ENCODE results near the gene SYVN1.

The SYVN1 gene

GRCh38 chr11:65111744-65112545 lies 22.4 kb downstream of the SYVN1 start, which contains the start of gene TM7SF2:
Gene TM7SF2 (plus strand): TSS chr11:65111872. CDS start chr11:65112016, 144 bp downstream.
- no peak for FAIRE-seq

GRCh38 chr11:65111159-65111743 lies 23.1 kb downstream of the SYVN1 start:
- FAIRE-seq, result no peak

GRCh38 chr11:65110354-65110861 lies 23.9 kb downstream of the SYVN1 start:
- FAIRE-seq, result no peak

- FAIRE-seq, result no peak
Observed at GRCh38 chr11:65109231-65110198, 24.8 kb downstream of the SYVN1 start.

GRCh38 chr11:65108469-65109123 lies 25.7 kb downstream of the SYVN1 start:
- FAIRE-seq, result no peak

- no peak for FAIRE-seq
Observed at GRCh38 chr11:65107751-65108468, 26.4 kb downstream of the SYVN1 start.

GRCh38 chr11:65107078-65107477 lies 27.2 kb downstream of the SYVN1 start:
- no peak for FAIRE-seq

GRCh38 chr11:65104628-65105027 lies 29.7 kb downstream of the SYVN1 start:
- no peak for FAIRE-seq

GRCh38 chr11:65103476-65103875 lies 30.8 kb downstream of the SYVN1 start:
- FAIRE-seq, result no peak

GRCh38 chr11:65102142-65103095 lies 31.9 kb downstream of the SYVN1 start:
- FAIRE-seq, result no peak

- FAIRE-seq, result no peak
Observed at GRCh38 chr11:65100674-65101350, 33.5 kb downstream of the SYVN1 start.

- FAIRE-seq, result no peak
Observed at GRCh38 chr11:65096926-65097325, 37.4 kb downstream of the SYVN1 start.

- FAIRE-seq, result no peak
Observed at GRCh38 chr11:65095974-65096806, 38.1 kb downstream of the SYVN1 start, which contains the start of gene VPS51. Gene VPS51 (plus strand): TSS chr11:65096214. CDS start chr11:65096251, 37 bp downstream.

- FAIRE-seq, result no peak
Observed at GRCh38 chr11:65095427-65095826, 38.9 kb downstream of the SYVN1 start.

- FAIRE-seq, result no peak
Observed at GRCh38 chr11:65090628-65091027, 43.7 kb downstream of the SYVN1 start.

GRCh38 chr11:65089621-65090020 lies 44.7 kb downstream of the SYVN1 start:
- FAIRE-seq, result no peak

GRCh38 chr11:65087827-65088226 lies 46.5 kb downstream of the SYVN1 start:
- no peak for FAIRE-seq

- FAIRE-seq, result no peak
Observed at GRCh38 chr11:65087216-65087615, 47.1 kb downstream of the SYVN1 start.

- FAIRE-seq, result no peak
Observed at GRCh38 chr11:65086809-65087208, 47.5 kb downstream of the SYVN1 start.
